ENCODE data around the gene TADA3.

GRCh38 chr3:9838856-9839255 lies 46.6 kb upstream of the TADA3 start:
- TF ChIP-seq POLR2AphosphoS5 (IDR thresholded peaks at IDR 0.05; ENCODE audit: insufficient read depth, low read depth, low read length): no peak
- no peak for TF ChIP-seq CTCF (IDR thresholded peaks at IDR 0.05; ENCODE audit: extremely low read depth in 1 of 2, insufficient read depth in 1 of 2, low read depth in 1 of 2, low read length in 2 of 2)
- no peak for TF ChIP-seq EZH2 (IDR thresholded peaks at IDR 0.05; ENCODE audit: borderline replicate concordance, low read depth, low read length, severe bottlenecking)
- TF ChIP-seq JUN (IDR thresholded peaks at IDR 0.05; ENCODE audit: borderline replicate concordance, insufficient read depth, insufficient read length, low read depth): no peak
